Muscle of leg (tissue), 11 donors: ENCODE measurements around the gene SLC39A11. TPM values are rescaled to one million over a fixed set of nuclear protein-coding genes. Genes with fewer than 3 reads are reported as not detected.
A peak's percentile ranks its signal among the peaks of the same experiment; 100 is the strongest.
"Not testable (repeated sequence)": the region's sequence is repeated elsewhere in the genome, so short reads cannot be mapped to it uniquely, and the experiment has no call there.

Source experiments
- DNase-seq: peaks from one replicate; pipeline ENCODE4 v3.0.0; 2013
- H3K27ac ChIP-seq: one replicate; pipeline ENCODE4 v1.5.1; 2013; ENCODE audit warnings: mild to moderate bottlenecking, low read length, control low read depth
- H3K27me3 ChIP-seq: one replicate; pipeline ENCODE4 v1.6.1; 2013; ENCODE audit warnings: low read length; ENCODE audit not compliant: control insufficient read depth, insufficient read depth
- H3K36me3 ChIP-seq: one replicate; pipeline ENCODE4 v1.6.1; 2013; ENCODE audit warnings: low read length; ENCODE audit not compliant: control insufficient read depth, insufficient read depth
- H3K4me1 ChIP-seq: one replicate; pipeline ENCODE4 v1.6.1; 2013; ENCODE audit warnings: low read length; ENCODE audit not compliant: control insufficient read depth, insufficient read depth
- H3K4me3 ChIP-seq: one replicate; pipeline ENCODE4 v1.5.1; 2013; ENCODE audit warnings: low read length, control low read depth
- H3K9me3 ChIP-seq: replicated peaks from 2 replicates; pipeline ENCODE4 v1.6.1; 2013; ENCODE audit warnings: low read depth, low read length; ENCODE audit not compliant: control insufficient read depth
- WGBS: methylation state at CpG from one replicate; pipeline ENCODE4 v1.1.5; 2013; ENCODE audit warnings: missing lambda C conversion rate; ENCODE audit not compliant: insufficient coverage; 5-methylcytosine and 5-hydroxymethylcytosine counted together
- polyA plus RNA-seq, 8 donors: library from polyadenylated mRNA; unstranded; fragments of 120-200 nt; gene quantifications; one replicate each; pipeline versions ENCODE4 v1.2.1 to v1.2.3, GENCODE V29; 2013; ENCODE audit warnings: inconsistent platforms in 1 of 8, low replicate concordance in 1 of 8; ENCODE audit not compliant: insufficient read length in 8 of 8, insufficient read depth in 1 of 8
- total RNA-seq: library from RNA; stranded (reverse); fragments of 120-200 nt; gene quantifications from one replicate; pipeline ENCODE4 v1.2.4, GENCODE V29; 2013

The SLC39A11 gene
- total and polyA plus RNA-seq, 9 donors, result 8.7 to 13.6 (median 10.0) TPM

DNA sequence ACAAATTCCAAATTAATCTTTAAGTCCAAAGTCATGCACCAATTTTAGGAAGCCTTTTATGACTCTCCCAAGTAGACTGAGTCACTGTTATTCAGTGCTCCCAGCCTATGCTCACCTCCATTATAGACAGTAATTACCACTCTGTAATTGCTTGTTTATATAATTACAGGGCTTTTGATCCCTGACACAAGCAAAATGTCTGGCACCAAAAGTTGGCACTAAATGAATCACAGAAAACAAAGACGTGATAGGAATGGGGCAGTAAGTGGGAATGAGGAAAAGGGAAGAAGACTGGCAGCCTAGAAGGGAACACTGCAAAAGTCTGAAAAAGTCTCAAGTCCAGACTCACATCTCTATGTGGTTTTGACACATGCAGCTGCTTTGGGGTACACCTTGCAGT lies 94.1 kb downstream of the SLC39A11 start:
- Histone ChIP-seq H3K4me1 (peaks cover 2% of the 10 kb centered on the region), H3K9me3 (no peaks in the 10 kb centered on the region), H3K36me3 (no peaks in the 10 kb centered on the region), H3K27me3 (no peaks in the 10 kb centered on the region), H3K27ac (no peak overlapping the region), H3K4me3 (no peak overlapping the region)
- DNase-seq, result no peak
- WGBS, result 89% methylated on average over 1 of the region's 1 CpG

DNA sequence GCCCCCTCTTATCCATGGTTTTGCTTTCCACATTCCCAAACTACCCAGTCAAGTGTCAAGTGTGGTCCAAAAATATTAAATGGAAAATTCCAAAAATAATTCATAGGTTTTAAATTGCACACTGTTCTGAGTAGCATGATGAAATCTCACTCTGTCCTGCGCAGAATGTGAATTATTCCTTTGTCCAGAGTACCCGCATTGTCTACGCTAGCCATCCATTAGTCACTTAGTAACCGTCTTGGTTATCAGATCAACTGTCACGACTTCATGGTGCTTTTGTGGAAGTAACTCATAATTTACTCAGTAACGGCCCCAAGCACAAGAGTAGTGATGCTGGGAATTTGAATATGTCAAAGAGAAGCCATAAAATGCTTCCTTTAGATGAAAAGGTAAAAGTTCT lies 94.9 kb downstream of the SLC39A11 start:
- Histone ChIP-seq H3K27ac (no peak overlapping the region), H3K27me3 (no peaks in the 10 kb centered on the region), H3K9me3 (no peaks in the 10 kb centered on the region), H3K4me3 (no peak overlapping the region), H3K36me3 (no peaks in the 10 kb centered on the region), H3K4me1 (peaks cover 2% of the 10 kb centered on the region)
- DNase-seq, result no peak
- 73% methylated on average over 3 of the region's 6 CpGs for WGBS

DNA sequence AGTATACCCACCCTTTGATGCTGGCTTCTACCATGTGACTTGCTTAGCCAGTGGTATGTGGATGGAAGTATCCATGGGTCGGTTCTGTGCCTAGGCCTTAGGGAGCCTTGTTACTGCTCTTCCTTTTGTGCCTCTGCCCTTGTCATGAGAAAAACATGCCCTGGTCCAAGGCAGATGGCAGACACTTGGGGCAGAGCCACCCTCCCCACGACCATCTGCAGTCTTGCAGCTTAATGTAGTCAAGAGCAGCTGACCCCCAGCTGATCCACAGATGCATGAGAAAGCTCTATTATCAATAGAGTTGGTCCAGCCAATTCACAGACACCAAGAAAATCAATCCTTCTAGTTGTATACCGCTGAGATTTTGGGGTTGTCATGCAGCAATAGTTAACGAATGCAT lies 95.7 kb downstream of the SLC39A11 start:
- Histone ChIP-seq H3K36me3 (no peaks in the 10 kb centered on the region), H3K9me3 (no peaks in the 10 kb centered on the region), H3K27me3 (no peaks in the 10 kb centered on the region), H3K27ac (no peak overlapping the region), H3K4me1 (no peaks in the 10 kb centered on the region), H3K4me3 (no peak overlapping the region)
- DNase-seq, result no peak
- WGBS, result 89% methylated on average over 4 of the region's 4 CpGs

DNA sequence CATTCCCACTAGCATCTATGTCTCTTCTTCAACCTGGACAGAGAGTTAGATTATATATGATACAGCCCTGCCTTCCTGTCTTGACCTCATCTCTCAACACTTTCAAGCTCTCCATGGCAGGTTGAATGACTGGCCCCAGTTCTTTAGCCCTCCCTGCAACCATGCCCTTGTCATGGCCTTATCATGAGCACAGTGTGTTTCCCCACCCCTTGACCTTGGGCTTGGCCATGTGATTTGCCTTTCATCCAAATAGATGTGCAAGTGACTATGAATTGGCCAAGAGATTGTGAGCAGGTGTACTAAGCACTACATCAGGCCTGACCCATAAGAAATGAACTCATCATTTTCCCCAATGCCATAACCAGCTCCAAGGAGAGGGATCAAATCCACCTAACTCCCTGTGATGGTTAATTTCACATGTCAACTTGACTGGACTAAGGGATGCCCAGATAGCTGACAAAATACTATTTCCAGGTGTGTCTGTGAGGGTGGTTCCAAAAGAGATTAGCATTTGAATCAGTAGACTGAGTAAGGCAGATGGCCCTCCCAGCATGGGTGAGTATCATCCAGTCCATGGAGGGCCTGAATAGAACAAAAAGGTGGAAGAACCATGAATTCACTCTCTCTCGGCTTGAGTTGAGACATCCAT lies 97.4 kb downstream of the SLC39A11 start:
- H3K9me3 ChIP-seq, result no peaks in the 10 kb centered on the region
- no peak overlapping the region for H3K27ac ChIP-seq
- WGBS, result 100% methylated on average over 1 of the region's 1 CpG
- H3K4me1 ChIP-seq, result no peaks in the 10 kb centered on the region
- no peak for DNase-seq
- H3K27me3 ChIP-seq, result no peaks in the 10 kb centered on the region
- H3K4me3 ChIP-seq, result no peak overlapping the region
- no peaks in the 10 kb centered on the region for H3K36me3 ChIP-seq

DNA sequence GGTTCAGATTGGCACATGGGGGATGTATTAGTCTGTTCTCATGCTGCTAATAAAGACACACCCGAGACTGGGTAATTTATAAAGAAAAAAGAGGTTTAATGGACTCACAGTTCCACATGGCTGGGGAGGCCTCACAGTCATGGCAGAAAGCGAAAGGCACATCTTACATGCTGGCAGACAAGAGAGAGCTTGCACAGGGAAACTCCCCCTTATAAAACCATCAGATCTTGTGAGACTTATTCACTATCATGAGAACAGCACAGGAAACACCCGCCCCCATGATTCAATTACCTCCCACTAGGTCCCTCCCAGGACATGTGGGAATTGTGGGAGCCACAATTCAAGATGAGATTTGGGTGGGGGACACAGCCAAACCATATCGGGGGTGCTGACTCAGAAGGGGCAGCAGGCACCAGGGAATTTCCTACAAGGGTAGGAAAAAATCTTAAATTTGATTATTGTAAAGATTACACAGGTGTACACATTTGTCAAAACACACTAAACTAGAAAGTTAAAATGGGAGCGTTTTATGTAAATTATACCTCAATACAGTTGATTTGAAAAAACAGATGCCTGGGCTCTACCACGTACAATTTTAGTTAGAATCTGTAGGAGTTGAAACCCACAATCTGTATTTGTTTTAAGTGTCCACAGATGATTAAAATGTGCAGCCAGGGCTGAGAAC lies 99.6 kb downstream of the SLC39A11 start:
- H3K36me3 ChIP-seq, H3K4me1 ChIP-seq, H3K27ac ChIP-seq, DNase-seq, H3K4me3 ChIP-seq, H3K27me3 ChIP-seq, H3K9me3 ChIP-seq: not testable (repeated sequence)
- WGBS, result 80% methylated on average over 1 of the region's 6 CpGs

DNA sequence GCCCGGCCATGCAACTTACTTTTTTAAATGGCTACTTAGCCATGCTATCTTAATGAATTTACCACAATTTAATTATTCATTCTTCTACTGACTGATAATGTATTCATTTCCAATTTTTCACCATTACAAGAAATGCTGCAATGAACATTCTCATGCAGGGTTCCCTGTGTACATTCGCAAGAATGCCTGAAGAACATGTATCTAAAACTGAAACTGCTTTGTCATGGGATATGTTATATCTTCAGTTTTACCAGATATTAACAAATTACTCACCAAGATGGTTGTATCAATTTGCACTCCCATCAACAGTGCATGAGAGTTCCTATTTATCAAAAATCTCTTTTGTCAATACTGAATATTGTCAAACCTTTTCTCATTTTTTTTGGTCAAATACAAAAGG lies 100.8 kb downstream of the SLC39A11 start:
- no peak for DNase-seq
- no peaks in the 10 kb centered on the region for H3K36me3 ChIP-seq
- no peaks in the 10 kb centered on the region for H3K27me3 ChIP-seq
- no peaks in the 10 kb centered on the region for H3K9me3 ChIP-seq
- WGBS, result 83% methylated on average over 1 of the region's 2 CpGs
- no peak overlapping the region for H3K27ac ChIP-seq
- H3K4me3 ChIP-seq, result no peak overlapping the region
- H3K4me1 ChIP-seq, result no peaks in the 10 kb centered on the region

DNA sequence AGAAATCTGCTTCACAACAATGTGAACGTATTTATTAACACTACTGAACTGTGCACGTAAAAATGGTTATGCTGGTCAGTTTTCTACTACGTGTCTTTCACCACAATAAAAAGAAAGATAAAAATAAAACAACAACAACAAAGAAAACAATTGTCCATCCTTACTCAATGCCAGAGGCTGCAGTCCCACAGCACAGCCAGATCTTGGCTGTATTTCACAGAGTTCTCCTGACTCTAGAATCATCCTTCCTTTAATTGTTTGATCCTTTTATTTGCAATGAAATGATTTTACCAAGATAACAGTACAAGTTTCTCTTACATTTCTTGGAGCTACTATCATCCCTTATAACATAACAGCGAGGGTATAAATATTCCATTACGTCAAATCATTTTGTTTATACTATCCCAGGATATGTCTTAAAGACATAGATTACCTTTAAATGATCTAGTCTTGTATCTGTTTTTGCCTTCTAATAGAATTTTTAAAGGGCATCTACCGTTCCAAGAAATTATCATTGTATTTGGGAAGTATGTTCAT lies 103.3 kb downstream of the SLC39A11 start:
- H3K27ac ChIP-seq, result no peak overlapping the region
- H3K27me3 ChIP-seq, result no peaks in the 10 kb centered on the region
- H3K36me3 ChIP-seq, result no peaks in the 10 kb centered on the region
- peaks cover 2% of the 10 kb centered on the region for H3K4me1 ChIP-seq
- H3K9me3 ChIP-seq, result no peaks in the 10 kb centered on the region
- WGBS, result 100% methylated on average over 1 of the region's 6 CpGs
- DNase-seq, result no peak
- no peak overlapping the region for H3K4me3 ChIP-seq

DNA sequence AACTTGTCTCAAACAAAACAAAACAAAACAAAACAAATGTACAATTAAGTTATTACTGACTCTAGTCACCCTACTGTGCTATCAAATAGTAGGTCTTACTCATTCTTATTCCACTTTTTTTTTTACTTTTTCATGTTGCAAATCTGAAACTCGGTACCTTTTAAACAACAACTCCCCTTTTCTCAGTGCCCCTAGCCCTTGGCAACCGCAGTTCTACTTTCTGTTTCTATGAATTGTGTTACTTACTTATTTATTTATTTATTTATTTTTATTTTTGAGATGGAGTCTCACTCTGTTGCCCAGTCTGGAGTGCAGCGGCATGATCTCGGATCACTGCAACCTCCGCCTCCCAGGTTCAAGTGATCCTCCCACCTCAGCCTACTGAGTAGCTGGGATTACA lies 104.0 kb downstream of the SLC39A11 start:
- no peak for DNase-seq
- H3K9me3 ChIP-seq, result no peaks in the 10 kb centered on the region
- H3K27me3 ChIP-seq, result no peaks in the 10 kb centered on the region
- no peaks in the 10 kb centered on the region for H3K36me3 ChIP-seq
- H3K4me3 ChIP-seq, result no peak overlapping the region
- WGBS, result no CpG with 5 or more reads among the region's 5 CpGs
- H3K27ac ChIP-seq, result no peak overlapping the region
- peaks cover 2% of the 10 kb centered on the region for H3K4me1 ChIP-seq

DNA sequence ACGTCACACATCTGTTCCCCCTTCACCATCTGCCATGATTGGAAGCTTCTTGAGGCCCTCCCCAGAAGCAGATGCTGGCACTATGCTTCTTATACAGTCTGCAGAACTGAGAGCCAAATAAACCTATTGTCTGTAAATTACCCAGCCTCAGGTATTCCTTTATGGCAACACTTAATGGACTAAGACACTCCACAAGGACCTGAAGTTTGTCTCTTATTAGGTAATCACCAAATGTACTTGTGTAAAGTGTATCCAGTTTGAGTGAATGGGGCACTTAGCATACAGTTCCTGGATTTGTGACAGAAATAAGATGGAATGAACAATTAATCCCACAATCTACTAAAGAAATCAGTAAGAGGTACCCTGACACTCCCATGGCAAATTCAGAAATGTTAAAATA lies 105.3 kb downstream of the SLC39A11 start:
- Histone ChIP-seq H3K27me3 (no peaks in the 10 kb centered on the region), H3K4me3 (no peak overlapping the region), H3K4me1 (peaks cover 2% of the 10 kb centered on the region), H3K27ac (no peak overlapping the region), H3K36me3 (no peaks in the 10 kb centered on the region), H3K9me3 (no peaks in the 10 kb centered on the region)
- 75% methylated on average over 1 of the region's 1 CpG for WGBS
- DNase-seq, result no peak

DNA sequence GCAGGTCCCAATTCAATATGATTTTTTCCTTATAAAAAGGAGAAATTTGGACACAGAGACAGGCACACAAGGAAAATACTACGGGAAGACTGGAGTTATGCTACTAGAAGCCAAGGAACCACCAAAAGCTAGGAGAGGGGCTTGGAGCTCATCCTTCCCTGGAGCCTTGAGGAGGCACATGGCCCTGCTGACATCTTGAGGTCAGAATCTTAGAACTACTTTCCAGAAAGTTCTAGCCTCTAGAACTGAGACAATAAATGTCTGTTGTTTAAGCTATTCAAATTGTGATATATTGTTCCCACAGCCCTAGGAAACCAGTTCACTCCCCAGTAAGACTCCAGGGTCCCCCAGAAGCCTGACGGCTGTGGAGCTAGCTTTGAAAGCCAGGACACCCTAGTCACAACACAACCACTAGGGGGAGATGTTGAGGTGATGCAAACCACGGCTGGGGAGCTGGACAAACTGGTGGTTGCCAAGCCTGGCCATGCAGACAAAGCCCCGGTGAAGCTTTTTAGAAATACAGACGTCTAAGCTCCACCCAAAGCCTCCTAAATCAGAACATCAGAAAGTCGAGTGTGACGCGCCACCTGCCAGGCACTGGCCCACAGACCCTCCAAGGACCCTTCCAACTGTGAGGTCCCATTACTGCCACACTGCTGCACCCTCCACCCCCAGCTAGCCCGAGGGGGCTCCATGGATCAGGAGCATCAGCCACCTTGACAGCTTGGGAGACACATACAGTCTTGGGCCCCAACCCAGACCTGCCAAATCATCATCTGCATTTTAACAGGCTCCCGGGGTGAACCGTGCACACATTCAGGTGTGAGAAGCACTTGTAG lies 106.4 kb downstream of the SLC39A11 start:
- H3K27ac ChIP-seq, result no peak overlapping the region
- no peaks in the 10 kb centered on the region for H3K9me3 ChIP-seq
- peaks cover 2% of the 10 kb centered on the region for H3K4me1 ChIP-seq
- no peaks in the 10 kb centered on the region for H3K36me3 ChIP-seq
- H3K4me3 ChIP-seq, result no peak overlapping the region
- DNase-seq, result peak; percentile 49
- WGBS, result 57% methylated on average over 8 of the region's 11 CpGs
- H3K27me3 ChIP-seq, result no peaks in the 10 kb centered on the region
